ENCODE measurements around the gene COLEC11.
"Not testable (repeated sequence)": the region's sequence is repeated elsewhere in the genome, so short reads cannot be mapped to it uniquely, and the experiment has no call there.

COLEC11 gene

DNA sequence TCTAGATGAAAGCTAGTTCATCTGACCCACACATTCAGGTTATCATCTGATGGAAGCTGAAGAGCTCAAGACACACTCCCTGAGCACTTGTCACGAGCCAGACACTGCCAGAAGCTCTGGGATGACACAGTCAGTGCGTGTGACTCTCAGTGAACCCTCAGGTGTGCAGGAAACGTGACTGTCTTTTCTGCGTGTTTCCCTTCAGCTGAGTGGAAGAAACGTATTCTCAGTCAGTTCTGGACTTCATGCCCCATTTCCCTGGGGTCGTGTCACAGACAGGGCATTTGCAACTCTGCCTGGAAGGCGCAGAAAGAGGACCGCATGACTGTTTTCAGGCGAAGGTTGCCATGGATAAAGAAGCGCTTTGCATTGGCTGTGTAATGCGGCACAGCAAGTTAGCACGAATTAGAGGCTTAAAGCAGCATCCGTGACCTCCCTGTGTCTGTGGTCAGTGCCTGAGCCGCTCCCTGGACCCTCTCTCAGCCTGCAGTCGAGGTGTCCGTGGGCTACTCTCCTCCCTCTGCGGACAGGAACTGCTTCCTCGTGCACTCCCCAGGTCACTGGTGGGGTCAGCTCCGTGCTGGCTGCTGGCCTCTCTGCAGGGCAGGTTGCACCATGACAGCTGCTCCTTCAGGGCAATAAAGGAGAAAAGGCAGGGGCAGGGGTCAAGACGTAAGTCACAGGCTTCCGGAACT, 59.8 kb downstream of the COLEC11 start:
- H3K27ac ChIP-seq, result no peak overlapping the region
- no peak for TF ChIP-seq ZFX (IDR thresholded peaks at IDR 0.05)

DNA sequence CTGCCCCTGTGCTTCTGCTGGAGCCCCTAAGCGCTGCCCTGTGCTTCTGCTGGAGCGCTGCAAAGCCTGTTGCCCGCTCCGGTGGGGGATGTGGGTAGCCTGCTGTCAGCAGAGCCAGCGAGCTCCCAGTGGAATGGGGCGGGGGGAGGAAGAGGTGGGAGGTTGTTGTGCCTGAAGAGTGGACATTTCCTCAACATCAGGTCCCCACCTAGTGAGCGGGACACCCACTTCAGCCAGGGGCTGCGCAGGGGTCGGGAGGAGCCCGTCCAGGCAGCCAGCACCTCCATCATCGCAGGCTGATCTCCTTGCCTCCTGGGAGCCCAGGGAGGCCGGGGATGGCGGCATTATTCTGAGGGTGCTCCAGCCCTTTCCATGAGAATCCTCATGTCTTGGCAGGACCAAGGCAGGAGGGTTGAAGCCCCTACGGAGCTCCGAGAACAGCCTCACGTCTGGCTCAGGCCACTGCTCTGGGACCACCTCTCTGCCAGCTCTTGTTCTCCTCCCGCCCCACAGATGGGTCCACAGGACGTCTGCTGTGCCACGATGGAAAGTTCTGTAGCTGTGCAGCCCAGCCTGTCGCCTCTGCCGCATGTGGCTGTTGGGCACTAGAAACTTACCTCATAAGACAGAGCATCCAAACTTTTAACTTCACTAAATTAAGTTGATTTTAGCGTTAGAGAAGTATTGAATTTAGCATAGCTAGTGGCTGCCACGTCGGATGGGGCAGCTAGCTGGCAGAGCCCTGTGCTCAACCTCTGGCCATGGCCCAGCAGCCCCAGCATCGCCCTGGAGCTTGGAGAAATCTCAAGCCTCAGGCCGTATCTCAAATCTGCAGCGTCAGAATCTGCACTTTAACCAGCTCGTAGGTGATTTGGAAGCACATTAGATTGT, 61.2 kb downstream of the COLEC11 start:
- H3K27ac ChIP-seq, result no peak overlapping the region
- TF ChIP-seq ZFX (IDR thresholded peaks at IDR 0.05), result no peak
- TF ChIP-seq, protein P1, sequence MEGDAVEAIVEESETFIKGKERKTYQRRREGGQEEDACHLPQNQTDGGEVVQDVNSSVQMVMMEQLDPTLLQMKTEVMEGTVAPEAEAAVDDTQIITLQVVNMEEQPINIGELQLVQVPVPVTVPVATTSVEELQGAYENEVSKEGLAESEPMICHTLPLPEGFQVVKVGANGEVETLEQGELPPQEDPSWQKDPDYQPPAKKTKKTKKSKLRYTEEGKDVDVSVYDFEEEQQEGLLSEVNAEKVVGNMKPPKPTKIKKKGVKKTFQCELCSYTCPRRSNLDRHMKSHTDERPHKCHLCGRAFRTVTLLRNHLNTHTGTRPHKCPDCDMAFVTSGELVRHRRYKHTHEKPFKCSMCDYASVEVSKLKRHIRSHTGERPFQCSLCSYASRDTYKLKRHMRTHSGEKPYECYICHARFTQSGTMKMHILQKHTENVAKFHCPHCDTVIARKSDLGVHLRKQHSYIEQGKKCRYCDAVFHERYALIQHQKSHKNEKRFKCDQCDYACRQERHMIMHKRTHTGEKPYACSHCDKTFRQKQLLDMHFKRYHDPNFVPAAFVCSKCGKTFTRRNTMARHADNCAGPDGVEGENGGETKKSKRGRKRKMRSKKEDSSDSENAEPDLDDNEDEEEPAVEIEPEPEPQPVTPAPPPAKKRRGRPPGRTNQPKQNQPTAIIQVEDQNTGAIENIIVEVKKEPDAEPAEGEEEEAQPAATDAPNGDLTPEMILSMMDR (conservative IDR thresholded peaks at IDR 0.05), result no peak

DNA sequence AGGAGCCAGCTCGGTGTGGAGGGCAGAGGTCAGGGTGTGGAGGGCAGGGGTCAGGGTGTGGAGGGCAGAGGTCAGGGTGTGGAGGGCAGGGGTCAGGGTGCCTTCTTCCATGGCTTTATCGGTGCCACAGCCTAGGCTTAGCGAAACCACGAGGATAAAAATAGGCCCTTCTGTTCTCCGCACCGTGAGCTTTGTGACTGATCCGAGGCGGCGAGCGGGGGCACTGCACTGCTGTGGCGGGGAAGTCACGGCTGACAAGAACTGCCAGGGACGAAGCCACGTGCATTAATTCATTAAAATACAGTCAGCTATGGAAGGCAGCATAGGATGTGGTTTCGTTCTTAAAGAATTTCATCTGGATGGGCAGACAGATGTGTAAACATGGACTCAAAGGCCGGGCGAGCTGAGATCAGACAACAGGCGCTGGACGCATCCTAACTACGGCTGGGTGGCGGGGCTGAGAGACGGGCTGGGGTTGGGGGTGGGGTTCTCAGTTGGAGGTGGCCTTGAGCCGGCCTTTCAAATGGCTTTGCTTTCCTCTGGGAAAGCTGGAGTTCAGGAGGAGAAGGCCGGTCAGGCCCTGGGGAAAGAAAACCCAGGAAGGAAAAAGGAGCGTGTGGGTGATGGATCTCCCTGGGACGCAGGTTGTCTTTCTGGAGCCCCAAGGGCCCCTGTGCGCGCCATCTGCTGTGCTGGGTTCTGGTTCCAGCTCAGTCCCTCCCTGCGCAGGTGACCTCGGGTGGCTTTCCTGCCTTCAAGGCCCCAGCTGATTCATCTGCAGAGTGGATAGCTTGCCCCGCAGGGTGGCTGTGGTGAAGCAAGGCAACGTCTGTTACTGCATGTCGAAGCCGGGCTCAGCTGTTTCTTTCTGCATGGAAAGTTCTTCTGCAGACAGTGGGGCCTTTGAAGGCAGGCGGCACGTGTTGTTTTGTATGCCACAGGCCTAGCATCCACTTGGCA, 62.1 kb downstream of the COLEC11 start:
- TF ChIP-seq ZFX (IDR thresholded peaks at IDR 0.05), result no peak
- TF ChIP-seq, protein P1 (conservative IDR thresholded peaks at IDR 0.05), result no peak
- H3K27ac ChIP-seq, result no peak overlapping the region

DNA sequence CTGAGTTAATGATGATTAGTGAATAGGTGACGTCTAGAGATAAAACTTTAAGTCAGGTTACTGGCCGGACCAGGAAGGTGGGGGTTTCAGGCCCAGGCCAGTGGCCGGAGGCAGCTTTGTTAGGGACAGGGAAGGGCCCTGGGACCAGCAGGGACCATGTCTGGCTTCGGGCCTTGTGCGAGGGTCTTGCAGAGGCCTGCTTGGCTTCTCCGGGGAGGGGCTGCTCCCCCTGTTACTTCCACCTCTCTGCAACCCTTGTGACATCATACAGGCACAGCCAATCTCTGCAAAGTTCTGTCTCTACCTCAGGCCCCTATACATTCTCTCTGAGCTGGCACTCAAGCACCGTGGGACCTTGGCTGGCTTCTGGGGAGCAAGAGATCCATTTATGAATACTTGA, 63.0 kb downstream of the COLEC11 start, which contains the start of gene ALLC:
Gene ALLC, plus strand, starts transcription at position 320 of the 400 bp plus-strand sequence. CDS start 12,958 bp downstream, outside the sequence.
- TF ChIP-seq, protein P1 (conservative IDR thresholded peaks at IDR 0.05), result no peak
- no peak for TF ChIP-seq ZFX (IDR thresholded peaks at IDR 0.05)
- no peak within 1 kb of the TSS for H3K27ac ChIP-seq

DNA sequence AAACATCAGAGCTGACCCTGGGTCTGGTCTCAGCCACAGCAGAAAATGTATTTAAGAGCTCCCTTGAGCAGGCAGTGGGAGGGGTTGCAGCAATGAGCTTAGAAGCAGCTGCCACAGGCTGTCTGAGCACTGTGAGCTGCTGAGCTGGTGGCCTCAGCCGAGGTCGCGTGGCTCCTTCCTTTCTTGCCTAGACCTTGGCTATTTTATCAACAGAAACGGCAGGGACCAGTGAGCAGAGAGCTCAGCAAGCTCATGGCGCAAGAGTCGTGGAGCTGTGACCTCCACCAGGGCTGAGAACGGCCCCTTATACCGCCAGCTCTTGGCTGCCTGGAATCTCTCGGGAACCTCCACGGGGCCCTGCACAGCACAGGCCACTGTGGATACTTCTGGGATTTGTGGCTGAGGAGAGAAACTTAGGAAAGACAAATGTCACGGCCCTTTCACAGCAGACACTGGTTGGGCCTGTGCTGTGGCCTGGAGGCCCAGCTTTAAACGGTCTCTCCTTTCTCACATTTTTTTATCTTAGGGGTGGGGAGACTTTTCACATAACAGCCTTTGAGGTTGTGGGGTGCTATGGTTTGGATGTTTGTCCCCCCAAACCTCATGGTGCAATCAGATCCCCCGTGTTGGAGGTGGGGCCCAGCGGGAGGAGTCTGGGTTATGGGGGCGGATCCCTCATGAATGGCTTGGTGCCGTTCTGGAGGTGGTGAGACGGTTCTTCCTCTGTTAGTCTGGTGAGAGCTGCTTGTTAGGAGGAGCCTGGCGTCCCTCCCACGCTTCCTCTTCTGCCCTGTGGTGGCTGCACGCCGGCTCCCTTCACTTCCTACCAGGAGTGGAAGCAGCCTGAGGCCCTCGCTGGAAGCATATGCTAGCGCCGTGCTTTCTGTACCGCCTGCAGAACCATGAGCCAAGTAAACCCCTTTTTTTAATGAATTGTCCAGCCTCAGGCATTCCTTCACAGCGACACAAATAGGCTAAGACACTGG, 64.8 kb downstream of the COLEC11 start:
- no peak overlapping the region for H3K27ac ChIP-seq
- no peak for TF ChIP-seq ZFX (IDR thresholded peaks at IDR 0.05)
- TF ChIP-seq, protein P1 (conservative IDR thresholded peaks at IDR 0.05), result no peak

DNA sequence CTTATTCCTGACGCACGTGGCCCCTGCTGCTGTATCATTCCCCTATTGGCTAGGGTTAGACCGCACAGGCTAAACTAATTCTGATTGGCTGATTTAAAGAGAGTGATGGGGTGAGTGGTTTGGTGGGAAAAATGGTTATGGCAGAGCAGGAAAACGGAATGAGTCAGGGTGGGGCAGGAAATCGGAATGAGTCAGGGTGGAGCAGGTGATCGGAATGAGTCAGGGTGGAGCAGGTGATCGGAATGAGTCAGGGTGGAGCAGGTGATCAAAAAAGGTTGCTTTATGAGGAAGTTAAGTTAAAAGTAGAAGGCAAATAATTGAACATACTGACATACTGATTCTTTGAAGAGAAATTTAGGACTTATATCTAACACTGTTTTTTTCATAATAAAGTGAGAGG, 65.7 kb downstream of the COLEC11 start:
- not testable (repeated sequence) for H3K27ac ChIP-seq

DNA sequence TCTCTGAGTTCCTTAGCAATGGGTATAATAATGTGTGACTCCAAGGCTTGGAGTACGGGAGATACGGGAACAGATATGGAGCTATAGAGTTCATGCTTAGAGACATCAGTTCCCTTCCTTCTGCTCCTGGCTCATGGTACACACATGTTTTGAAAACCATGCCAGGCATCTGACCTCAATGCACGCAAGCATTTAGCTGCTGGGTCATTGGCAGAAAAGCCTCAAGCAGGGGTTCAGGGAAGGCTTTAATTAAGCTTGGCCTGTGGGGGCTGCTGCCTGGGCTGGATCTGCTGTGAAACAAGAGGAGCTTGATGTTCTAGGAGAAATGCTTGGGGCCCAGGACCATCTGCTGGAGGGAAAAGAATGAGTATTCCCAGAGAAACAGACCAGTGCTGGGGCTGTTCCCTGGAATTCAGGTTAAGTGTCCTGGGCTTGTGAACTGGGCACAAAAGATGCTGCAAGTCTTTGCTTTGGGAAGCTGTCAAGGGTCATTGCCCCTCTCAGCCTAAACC, 66.3 kb downstream of the COLEC11 start:
- TF ChIP-seq, protein P1 (conservative IDR thresholded peaks at IDR 0.05), result no peak
- no peak for TF ChIP-seq ZFX (IDR thresholded peaks at IDR 0.05)
- H3K27ac ChIP-seq, result no peak overlapping the region

Data from C4-2B (cell line).